HG03442 (cell line): ENCODE results near the gene ZSWIM7.
A peak's percentile ranks its signal among the peaks of the same experiment; 100 is the strongest.

Source experiments
- ATAC-seq: cut with Tn5 transposase; IDR thresholded peaks from one replicate; pipeline ENCODE4 v1.9.1; 2021; ENCODE audit warnings: mild to moderate bottlenecking, moderate library complexity; ENCODE audit not compliant: unreplicated experiment

The ZSWIM7 gene

GRCh38 chr17:15999141-15999973, at the start of gene ZSWIM7, which contains the start of gene TTC19:
Gene ZSWIM7, minus strand, starts transcription at chr17:15999704. Its CDS starts 110 bp downstream, at chr17:15999594.
Gene TTC19, plus strand, starts transcription at chr17:15999824. Its CDS starts 25 bp downstream, at chr17:15999849.
- peak; percentile 91 for ATAC-seq

GRCh38 chr17:16048811-16049449, 49.4 kb upstream of the ZSWIM7 start:
- no peak for ATAC-seq

GRCh38 chr17:16046966-16047365, 47.5 kb upstream of the ZSWIM7 start:
- no peak for ATAC-seq

GRCh38 chr17:16044487-16044886, 45.0 kb upstream of the ZSWIM7 start:
- no peak for ATAC-seq

GRCh38 chr17:16040710-16041251, 41.3 kb upstream of the ZSWIM7 start:
- ATAC-seq: no peak

- ATAC-seq: no peak
Measured at GRCh38 chr17:16037636-16038035, 38.1 kb upstream of the ZSWIM7 start.

GRCh38 chr17:16036261-16036660, 36.8 kb upstream of the ZSWIM7 start:
- no peak for ATAC-seq

GRCh38 chr17:16033729-16034349, 34.3 kb upstream of the ZSWIM7 start:
- no peak for ATAC-seq

- ATAC-seq: peak; percentile 85
Measured at GRCh38 chr17:16027708-16028584, 28.4 kb upstream of the ZSWIM7 start.

- ATAC-seq: no peak
Measured at GRCh38 chr17:16026895-16027294, 27.4 kb upstream of the ZSWIM7 start.

GRCh38 chr17:16025202-16025601, 25.7 kb upstream of the ZSWIM7 start:
- no peak for ATAC-seq

GRCh38 chr17:16023881-16024280, 24.4 kb upstream of the ZSWIM7 start:
- no peak for ATAC-seq

- ATAC-seq: no peak
Measured at GRCh38 chr17:16019347-16019746, 19.8 kb upstream of the ZSWIM7 start.

GRCh38 chr17:16013943-16014407, 14.5 kb upstream of the ZSWIM7 start:
- no peak for ATAC-seq

GRCh38 chr17:16007439-16007838, 7.9 kb upstream of the ZSWIM7 start:
- ATAC-seq: no peak

- no peak for ATAC-seq
Measured at GRCh38 chr17:16005636-16006035, 6.1 kb upstream of the ZSWIM7 start.

GRCh38 chr17:16003841-16004240, 4.3 kb upstream of the ZSWIM7 start:
- ATAC-seq: no peak

GRCh38 chr17:16002708-16003260, 3.3 kb upstream of the ZSWIM7 start:
- no peak for ATAC-seq

- no peak for ATAC-seq
Measured at GRCh38 chr17:16001226-16001897, 1.9 kb upstream of the ZSWIM7 start.
